Neuronal stem cell (in vitro differentiated cells): ENCODE results near the gene CCR9.
A peak's percentile ranks its signal among the peaks of the same experiment; 100 is the strongest.

Experiments used
- DNase-seq: peaks from one replicate; pipeline ENCODE4 v3.0.0-alpha.2; 2013; ENCODE audit warnings: low spot score
- H2AFZ ChIP-seq: one replicate; pipeline ENCODE4 v1.6.1; 2013; ENCODE audit warnings: mild to moderate bottlenecking, low read length, inconsistent platforms
- H2AK5ac ChIP-seq: 2 replicates; pipeline ENCODE4 v1.6.1; 2013; ENCODE audit warnings: low read depth, mild to moderate bottlenecking, inconsistent platforms, low read length, moderate library complexity, mixed read lengths
- H2BK120ac ChIP-seq: 2 replicates; pipeline ENCODE4 v1.6.1; 2013; ENCODE audit warnings: low read depth, mild to moderate bottlenecking, inconsistent platforms, low read length, moderate library complexity, mixed read lengths
- H2BK12ac ChIP-seq: one replicate; pipeline ENCODE4 v1.6.1; 2013; ENCODE audit warnings: low read length, inconsistent platforms
- H2BK15ac ChIP-seq: 2 replicates; pipeline ENCODE4 v1.6.1; 2013; ENCODE audit warnings: mild to moderate bottlenecking, low read length, inconsistent platforms, mixed read lengths
- H2BK5ac ChIP-seq: one replicate; pipeline ENCODE4 v1.6.1; 2013; ENCODE audit warnings: inconsistent platforms, mild to moderate bottlenecking, low read length, moderate library complexity
- H3K14ac ChIP-seq: one replicate; pipeline ENCODE4 v1.6.1; 2013; ENCODE audit warnings: low read length, inconsistent platforms
- H3K18ac ChIP-seq: 2 replicates; pipeline ENCODE4 v1.6.1; 2013; ENCODE audit warnings: low read length, inconsistent platforms
- H3K23ac ChIP-seq: 2 replicates; pipeline ENCODE4 v1.6.1; 2013; ENCODE audit warnings: low read depth, mild to moderate bottlenecking, mixed read lengths, low read length, inconsistent platforms; ENCODE audit not compliant: poor library complexity
- H3K27ac ChIP-seq: replicated peaks from 3 replicates; pipeline ENCODE4 v1.5.1; 2013; ENCODE audit warnings: low read length, inconsistent platforms
- H3K27me3 ChIP-seq, 3 experiments: 2 replicates each; pipeline ENCODE4 v1.6.1; 2013; ENCODE audit warnings: low read length in 3 of 3, mild to moderate bottlenecking in 2 of 3, inconsistent platforms in 1 of 3, low read depth in 1 of 3, mixed read lengths in 1 of 3, moderate library complexity in 1 of 3; ENCODE audit not compliant: control insufficient read depth in 3 of 3, insufficient read depth in 3 of 3
- H3K36me3 ChIP-seq, 2 donors: replicated peaks in 1 of 2; 2 replicates each; pipeline ENCODE4 v1.6.1; 2013; ENCODE audit warnings: low read length in 2 of 2; ENCODE audit not compliant: control insufficient read depth in 2 of 2, insufficient read depth in 2 of 2
- H3K4ac ChIP-seq: 2 replicates; pipeline ENCODE4 v1.6.1; 2013; ENCODE audit warnings: inconsistent platforms, mild to moderate bottlenecking, low read length, moderate library complexity
- H3K4me1 ChIP-seq, 2 donors: 1 replicate in 1 of 2; 2 replicates in 1 of 2; pipeline ENCODE4 v1.6.1; 2013; ENCODE audit warnings: low read length in 2 of 2, low read depth in 1 of 2; ENCODE audit not compliant: control insufficient read depth in 2 of 2, insufficient read depth in 1 of 2
- H3K4me2 ChIP-seq: one replicate; pipeline ENCODE4 v1.6.1; 2013; ENCODE audit warnings: mild to moderate bottlenecking, low read length, inconsistent platforms; ENCODE audit not compliant: insufficient read depth, poor library complexity, severe bottlenecking
- H3K4me3 ChIP-seq, 2 donors: 2 replicates each; pipeline ENCODE4 v1.5.1; 2013; ENCODE audit warnings: low read length in 2 of 2, mild to moderate bottlenecking in 2 of 2, inconsistent platforms in 1 of 2, moderate library complexity in 1 of 2
- H3K79me1 ChIP-seq: one replicate; pipeline ENCODE4 v1.6.1; 2013; ENCODE audit warnings: low read depth, mild to moderate bottlenecking, inconsistent platforms, low read length, moderate library complexity
- H3K9ac ChIP-seq: one replicate; pipeline ENCODE4 v1.6.1; 2013; ENCODE audit warnings: mild to moderate bottlenecking, low read depth, low read length, inconsistent platforms; ENCODE audit not compliant: poor library complexity
- H3K9me3 ChIP-seq, 2 donors: replicated peaks in 1 of 2; 2 replicates each; pipeline versions ENCODE3 to v1.6.1; 2013; ENCODE audit warnings: low read length in 2 of 2, mild to moderate bottlenecking in 2 of 2, inconsistent platforms in 1 of 2, low read depth in 1 of 2, mixed read lengths in 1 of 2, moderate library complexity in 1 of 2; ENCODE audit not compliant: control insufficient read depth in 2 of 2, insufficient read depth in 1 of 2
- H4K8ac ChIP-seq: one replicate; pipeline ENCODE4 v1.6.1; 2013; ENCODE audit warnings: low read depth, mild to moderate bottlenecking, inconsistent platforms, low read length, moderate library complexity
- H4K91ac ChIP-seq: one replicate; pipeline ENCODE4 v1.6.1; 2013; ENCODE audit warnings: low read length, low read depth, mild to moderate bottlenecking, inconsistent platforms; ENCODE audit not compliant: poor library complexity
- WGBS, 2 donors: extraction: QIAGEN DNeasy Blood & Tissue Kit; methylation state at CpG; one replicate each; pipeline ENCODE4 v1.1.7; 2013; ENCODE audit warnings: missing lambda C conversion rate in 2 of 2, mixed read lengths in 1 of 2; ENCODE audit not compliant: insufficient read length in 2 of 2, insufficient replicate concordance in 1 of 2; ENCODE audit errors: extremely low coverage in 2 of 2; 5-methylcytosine and 5-hydroxymethylcytosine counted together

The CCR9 gene

GRCh38 chr3:45912435-45912834, 26.1 kb downstream of the CCR9 start:
- H3K4me2 ChIP-seq = no peak overlapping the region
- no peaks in the 10 kb centered on the region for H3K9me3 ChIP-seq
- H3K36me3 ChIP-seq = no peaks in the 10 kb centered on the region
- no peak overlapping the region for H2AK5ac ChIP-seq
- no peak overlapping the region for H3K23ac ChIP-seq
- no peak overlapping the region for H2AFZ ChIP-seq
- H4K91ac ChIP-seq = no peak overlapping the region
- H3K79me1 ChIP-seq = no peaks in the 10 kb centered on the region
- no peak overlapping the region for H3K14ac ChIP-seq
- no peak overlapping the region for H2BK15ac ChIP-seq
- H2BK120ac ChIP-seq = no peak overlapping the region
- no peak overlapping the region for H3K9ac ChIP-seq
- no peaks in the 10 kb centered on the region for H3K27me3 ChIP-seq
- no peak overlapping the region for H3K4me3 ChIP-seq
- no peak overlapping the region for H2BK5ac ChIP-seq
- H3K4me1 ChIP-seq = peaks cover 9 to 10% of the 10 kb centered on the region in 2 donors
- no peak for DNase-seq
- H3K4ac ChIP-seq = no peak overlapping the region
- no peak overlapping the region for H3K27ac ChIP-seq
- no peak overlapping the region for H4K8ac ChIP-seq
- no CpG with 5 or more reads among the region's 6 CpGs for WGBS, 2 donors
- no peak overlapping the region for H2BK12ac ChIP-seq
- peak overlapping the region; percentile 54 for H3K18ac ChIP-seq

DNA sequence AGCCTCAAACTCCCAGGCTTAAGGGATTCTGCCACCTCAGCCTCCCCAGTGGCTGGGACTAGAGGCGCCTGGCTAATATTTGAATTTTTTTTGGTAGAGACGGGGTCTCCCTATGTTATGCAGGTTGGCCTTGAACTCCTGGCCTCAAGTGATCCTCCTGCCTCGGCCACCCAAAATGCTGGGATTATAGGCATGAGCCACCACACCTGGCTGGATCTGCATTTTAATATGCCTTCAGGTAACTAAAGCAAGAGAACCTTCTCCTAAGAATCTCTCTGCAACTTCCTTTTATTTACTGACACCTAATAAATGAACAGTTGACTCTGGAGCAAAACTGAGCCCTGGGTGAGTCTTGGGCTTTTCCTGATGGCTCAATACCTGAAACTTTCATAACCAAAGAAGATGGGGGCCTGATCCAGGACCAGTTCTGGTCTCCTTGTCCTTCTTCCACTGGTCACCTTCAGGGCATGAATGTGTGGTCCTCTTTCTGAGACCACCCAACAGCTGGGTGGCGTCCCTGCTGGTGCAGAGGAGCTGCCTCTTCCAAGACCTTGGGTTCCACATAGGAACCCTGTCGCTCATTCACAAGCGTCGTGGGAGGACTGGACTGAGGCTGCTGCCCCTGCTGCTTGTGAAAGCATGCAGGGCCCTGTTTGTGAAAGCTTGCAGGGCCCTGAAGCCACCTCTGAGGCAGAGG, 28.2 kb downstream of the CCR9 start:
- no peak overlapping the region for H2BK120ac ChIP-seq
- H3K23ac ChIP-seq = no peak overlapping the region
- no peak for DNase-seq
- H2BK5ac ChIP-seq = no peak overlapping the region
- no peak overlapping the region for H2BK12ac ChIP-seq
- H3K4me2 ChIP-seq = no peak overlapping the region
- no peak overlapping the region for H2AFZ ChIP-seq
- H3K36me3 ChIP-seq = peaks cover 0 to 5% of the 10 kb centered on the region in 2 donors
- no peak overlapping the region for H3K4ac ChIP-seq
- no peak overlapping the region for H4K8ac ChIP-seq
- no CpG with 5 or more reads among the region's 7 CpGs for WGBS, 2 donors
- no peaks in the 10 kb centered on the region for H3K9me3 ChIP-seq
- H3K18ac ChIP-seq = no peak overlapping the region
- peaks cover 9 to 10% of the 10 kb centered on the region in 2 donors for H3K4me1 ChIP-seq
- no peaks in the 10 kb centered on the region for H3K27me3 ChIP-seq
- H2AK5ac ChIP-seq = peak overlapping the region; percentile 1
- no peak overlapping the region for H3K4me3 ChIP-seq
- H3K79me1 ChIP-seq = no peaks in the 10 kb centered on the region
- H3K14ac ChIP-seq = no peak overlapping the region
- no peak overlapping the region for H3K27ac ChIP-seq
- H3K9ac ChIP-seq = no peak overlapping the region
- no peak overlapping the region for H2BK15ac ChIP-seq
- H4K91ac ChIP-seq = no peak overlapping the region

DNA sequence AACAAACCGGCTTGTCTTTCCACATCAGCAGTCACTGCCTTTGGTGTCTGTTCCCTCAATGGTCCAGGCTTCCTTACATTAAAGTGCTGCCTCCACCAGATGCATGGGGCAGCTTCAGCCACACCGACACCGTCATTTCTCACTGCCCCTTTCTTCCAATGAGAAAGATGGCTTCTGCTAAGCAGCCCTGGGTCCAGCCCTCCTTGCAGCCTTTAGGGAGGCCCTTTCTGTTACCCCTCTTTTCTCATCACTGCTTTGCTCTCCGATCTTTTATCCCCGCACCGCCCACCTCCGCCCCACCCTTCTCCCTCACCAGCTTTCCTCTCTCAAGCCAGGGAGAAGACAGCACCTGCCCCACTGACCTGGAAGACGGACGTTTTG, 28.7 kb downstream of the CCR9 start:
- Histone ChIP-seq H3K4me3 (no peak overlapping the region), H2BK120ac (no peak overlapping the region), H3K23ac (no peak overlapping the region), H2AFZ (no peak overlapping the region), H3K14ac (no peak overlapping the region), H3K4ac (no peak overlapping the region), H3K79me1 (no peaks in the 10 kb centered on the region), H3K27me3 (no peaks in the 10 kb centered on the region), H3K36me3 (peaks cover 2 to 11% of the 10 kb centered on the region in 2 donors), H4K91ac (no peak overlapping the region), H3K9ac (no peak overlapping the region), H2BK12ac (no peak overlapping the region), H3K27ac (no peak overlapping the region), H2BK5ac (no peak overlapping the region), H3K4me1 (peaks cover 9 to 10% of the 10 kb centered on the region in 2 donors), H3K9me3 (no peaks in the 10 kb centered on the region), H4K8ac (no peak overlapping the region), H2AK5ac (peak overlapping the region; percentile 1), H2BK15ac (no peak overlapping the region), H3K18ac (no peak overlapping the region), H3K4me2 (no peak overlapping the region)
- DNase-seq = no peak
- 100% methylated on average over 2 of the region's 9 CpGs; no CpG with 5 or more reads in 1 of the 2 donors for WGBS, 2 donors

DNA sequence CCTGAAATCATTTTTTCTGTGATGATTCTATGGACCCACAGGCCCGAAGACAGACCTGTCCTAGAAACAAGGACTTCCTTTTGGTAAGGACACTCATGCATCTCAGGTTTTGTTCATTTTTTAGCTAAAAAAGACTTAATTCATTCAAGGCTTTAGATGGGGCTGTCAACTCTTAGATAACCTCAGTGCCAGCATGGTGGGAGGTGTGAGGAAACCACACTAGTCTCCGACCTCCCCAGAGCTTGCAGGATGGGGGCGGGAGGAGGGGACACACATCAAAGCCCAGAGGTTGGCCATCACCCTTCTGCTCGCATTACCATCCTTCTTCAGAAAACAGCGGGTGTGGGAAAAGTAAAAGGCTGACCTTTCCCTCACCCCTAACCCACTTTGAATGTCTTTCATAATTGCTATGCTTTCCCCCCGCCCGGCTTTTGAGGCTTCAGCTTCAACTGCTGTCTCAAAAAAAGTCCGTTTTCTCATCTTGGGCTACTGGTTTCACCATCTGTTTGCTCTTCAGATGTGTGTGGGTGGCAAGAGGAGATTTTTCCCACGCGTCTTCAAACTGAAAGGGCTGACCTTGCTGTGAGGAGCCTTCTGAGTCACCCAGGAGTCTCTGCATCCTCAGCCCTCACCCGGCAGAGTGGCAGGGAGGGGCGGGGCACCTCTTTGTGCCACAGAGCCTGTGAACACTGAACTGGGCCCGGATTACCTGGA, 29.3 kb downstream of the CCR9 start:
- Histone ChIP-seq H3K9ac (no peak overlapping the region), H3K9me3 (no peaks in the 10 kb centered on the region), H3K27ac (no peak overlapping the region), H2AK5ac (no peak overlapping the region), H3K27me3 (no peaks in the 10 kb centered on the region), H3K36me3 (peaks cover 3 to 17% of the 10 kb centered on the region in 2 donors), H2AFZ (peak overlapping the region; percentile 52), H3K79me1 (no peaks in the 10 kb centered on the region), H2BK120ac (no peak overlapping the region), H2BK5ac (peak overlapping the region; percentile 17), H3K4me3 (no peak overlapping the region), H4K8ac (no peak overlapping the region), H2BK15ac (no peak overlapping the region), H3K4me2 (no peak overlapping the region), H4K91ac (no peak overlapping the region), H3K4ac (no peak overlapping the region), H2BK12ac (no peak overlapping the region), H3K23ac (no peak overlapping the region), H3K14ac (no peak overlapping the region), H3K4me1 (peaks cover 9 to 10% of the 10 kb centered on the region in 2 donors), H3K18ac (no peak overlapping the region)
- DNase-seq = no peak
- no CpG with 5 or more reads among the region's 13 CpGs for WGBS, 2 donors
